HCT116 (cell line): Measurements from ENCODE around the gene FMOD. TPM values are rescaled to one million over a fixed set of nuclear protein-coding genes. Genes with fewer than 3 reads are reported as not detected.

Experiments used
- ATAC-seq: fragments of 200-7000 bp; cut with Tn5 transposase; 2 replicates; pipeline ENCODE4 v1.9.1; 2020; ENCODE audit warnings: mild to moderate bottlenecking, moderate library complexity
- BruUV-seq: library from RNA; stranded (reverse); fragments of 400-500 nt; replicated peaks from 2 replicates; lab custom pipeline; 2021; lab: Mats Ljungman, UMichigan
- CTCF ChIA-PET: fragments of 300-600 bp; sonication (Branson Sonifier 250); formaldehyde crosslinking; loops from one replicate; lab custom pipeline; 2021; ENCODE audit warnings: antibody characterized with exemption; lab: Charles Lee
- POLR2A ChIA-PET: fragments of 300-600, 350-600 bp; sonication (Branson Sonifier 250); formaldehyde crosslinking; loops from one replicate; lab custom pipeline; 2021; ENCODE audit warnings: antibody characterized with exemption; lab: Charles Lee
- RAD21 ChIA-PET, 2 experiments: fragments of 300-600 bp; sonication (Branson Sonifier 250); formaldehyde crosslinking; loops; one replicate each; lab custom pipeline; 2023; ENCODE audit warnings: low total read pairs in 2 of 2; ENCODE audit not compliant: uncharacterized antibody in 2 of 2, unreplicated experiment in 2 of 2, low non-redundant PET in 1 of 2; lab: Charles Lee
- DNase-seq: peaks from one replicate; pipeline ENCODE4 v3.0.0-alpha.2; 2010; ENCODE audit warnings: low read depth, low spot score
- H2AFZ ChIP-seq: fragments of 200-600 bp; shearing (Covaris generic), sonication (generic); 2 replicates; pipeline ENCODE4 v1.6.1; 2017; ENCODE audit warnings: low read depth, mixed run types, mixed read lengths, antibody characterized with exemption, low read length; ENCODE audit not compliant: poor library complexity, severe bottlenecking
- H3K27ac ChIP-seq: 2 replicates; pipeline ENCODE4 v1.5.1; 2012; ENCODE audit warnings: low read depth, low read length
- H3K27me3 ChIP-seq: fragments of 200-600 bp; sonication (generic); 2 replicates; pipeline ENCODE4 v1.6.1; 2016; ENCODE audit warnings: mixed run types, low read length, mixed read lengths; ENCODE audit not compliant: insufficient read depth
- H3K36me3 ChIP-seq, 2 experiments: fragments of 200-500 bp in 1 of 2; fragments of 200-600 bp in 1 of 2; sonication (Bioruptor generic) in 1 of 2; sonication (generic) in 1 of 2; 2 replicates each; pipeline versions ENCODE4 v1.5.1 to v1.6.1; 2014 to 2016; ENCODE audit warnings: low read length in 2 of 2, inconsistent platforms in 1 of 2, mixed read lengths in 1 of 2, mixed run types in 1 of 2; ENCODE audit not compliant: insufficient read depth in 2 of 2, control insufficient read depth in 1 of 2
- H3K4me1 ChIP-seq, 2 experiments: fragments of 200-600 bp in 1 of 2; sonication (generic) in 1 of 2; 2 replicates each; pipeline versions ENCODE4 v1.5.1 to v1.6.1; 2012 to 2017; ENCODE audit warnings: low read length in 2 of 2, inconsistent platforms in 1 of 2, mild to moderate bottlenecking in 1 of 2, mixed read lengths in 1 of 2, mixed run types in 1 of 2, moderate library complexity in 1 of 2; ENCODE audit not compliant: insufficient read depth in 2 of 2, control insufficient read depth in 1 of 2
- H3K4me2 ChIP-seq: fragments of 200-600 bp; sonication (generic); 2 replicates; pipeline ENCODE4 v1.6.1; 2017; ENCODE audit warnings: mixed run types, low read length, mixed read lengths
- H3K4me3 ChIP-seq, 2 experiments: fragments of 200-600 bp in 1 of 2; sonication (generic) in 1 of 2; replicated peaks in 1 of 2; 2 replicates each; pipeline ENCODE4 v1.5.1; 2011 to 2016; ENCODE audit warnings: low read length in 2 of 2, control low read depth in 1 of 2, low read depth in 1 of 2, mild to moderate bottlenecking in 1 of 2, mixed read lengths in 1 of 2, mixed run types in 1 of 2
- H3K79me2 ChIP-seq: fragments of 200-600 bp; sonication (generic); 2 replicates; pipeline ENCODE4 v1.6.1; 2017; ENCODE audit warnings: mild to moderate bottlenecking, mixed run types, low read length, moderate library complexity, mixed read lengths; ENCODE audit not compliant: insufficient read depth
- H3K9ac ChIP-seq: fragments of 200-600 bp; sonication (generic); 2 replicates; pipeline ENCODE4 v1.6.1; 2016; ENCODE audit warnings: low read length, mixed read lengths
- H3K9me2 ChIP-seq: fragments of 200-600 bp; sonication (generic), shearing (Covaris generic); 2 replicates; pipeline ENCODE4 v1.6.1; 2017; ENCODE audit warnings: mixed run types, mild to moderate bottlenecking, moderate library complexity; ENCODE audit not compliant: insufficient read depth
- H3K9me3 ChIP-seq, 2 experiments: fragments of 200-500 bp in 1 of 2; fragments of 200-600 bp in 1 of 2; sonication (Bioruptor generic) in 1 of 2; sonication (generic) in 1 of 2; 2 replicates each; pipeline ENCODE4 v1.6.1; 2014 to 2017; ENCODE audit warnings: low read length in 2 of 2, mixed read lengths in 2 of 2, inconsistent platforms in 1 of 2, low read depth in 1 of 2, mild to moderate bottlenecking in 1 of 2, mixed run types in 1 of 2, moderate library complexity in 1 of 2; ENCODE audit not compliant: control insufficient read depth in 1 of 2, insufficient read depth in 1 of 2
- H4K20me1 ChIP-seq: fragments of 200-600 bp; sonication (generic), shearing (Covaris generic); 2 replicates; pipeline ENCODE4 v1.6.1; 2017; ENCODE audit warnings: mixed run types, mild to moderate bottlenecking, moderate library complexity; ENCODE audit not compliant: insufficient read depth
- CBX3 ChIP-seq: IDR thresholded peaks from 2 replicates; pipeline ENCODE4 v1.6.1; 2012; ENCODE audit warnings: low read depth
- CTCF ChIP-seq, 3 experiments: fragments of 200-600 bp in 1 of 3; sonication (generic) in 1 of 3; IDR thresholded peaks in 2 of 3; conservative IDR thresholded peaks in 1 of 3; 2 replicates each; pipeline ENCODE4 v1.5.1; 2012 to 2017; ENCODE audit warnings: low read depth in 2 of 3, low read length in 2 of 3, antibody characterized with exemption in 1 of 3, borderline replicate concordance in 1 of 3, control low read depth in 1 of 3, mild to moderate bottlenecking in 1 of 3, mixed read lengths in 1 of 3, mixed run types in 1 of 3, moderate library complexity in 1 of 3; ENCODE audit not compliant: insufficient read depth in 1 of 3
- ELF1 ChIP-seq: IDR thresholded peaks from 2 replicates; pipeline ENCODE4 v1.6.1; 2012; ENCODE audit warnings: low read depth, borderline replicate concordance
- EZH2 ChIP-seq: fragments of 200-600 bp; sonication (generic); IDR thresholded peaks from 2 replicates; pipeline ENCODE4 v1.6.1; 2017; ENCODE audit warnings: antibody characterized with exemption, mixed run types
- EZH2phosphoT487 ChIP-seq: fragments of 200-600 bp; IDR thresholded peaks from 2 replicates; pipeline ENCODE4 v1.6.1; 2018; ENCODE audit warnings: antibody characterized with exemption, borderline replicate concordance
- FOSL1 ChIP-seq: IDR thresholded peaks from 2 replicates; pipeline ENCODE4 v1.6.1; 2012; ENCODE audit warnings: low read depth
- POLR2A ChIP-seq: IDR thresholded peaks from 2 replicates; pipeline ENCODE4 v1.7.0; 2011; ENCODE audit warnings: borderline replicate concordance; ENCODE audit not compliant: insufficient read depth, insufficient read length; ENCODE audit errors: extremely low read depth
- POLR2AphosphoS5 ChIP-seq: IDR thresholded peaks from 2 replicates; pipeline ENCODE4 v1.6.1; 2011; ENCODE audit warnings: mild to moderate bottlenecking, low read depth, low read length, moderate library complexity
- RAD21 ChIP-seq: IDR thresholded peaks from 2 replicates; pipeline ENCODE4 v1.6.1; 2012; ENCODE audit warnings: low read depth, mild to moderate bottlenecking
- REST ChIP-seq: IDR thresholded peaks from 2 replicates; pipeline ENCODE4 v1.6.1; 2012; ENCODE audit warnings: low read depth
- SIN3A ChIP-seq: IDR thresholded peaks from 2 replicates; pipeline ENCODE4 v1.6.1; 2012; ENCODE audit warnings: low read depth
- SRF ChIP-seq: IDR thresholded peaks from 2 replicates; pipeline ENCODE4 v1.6.1; 2012; ENCODE audit warnings: low read depth
- YY1 ChIP-seq: IDR thresholded peaks from 2 replicates; pipeline ENCODE4 v1.6.1; 2011; ENCODE audit warnings: low read length, low read depth, moderate library complexity, mild to moderate bottlenecking; ENCODE audit not compliant: insufficient replicate concordance; ENCODE audit errors: extremely low read depth
- ZNF274 ChIP-seq: fragments of 200-500 bp; sonication (Bioruptor generic); IDR thresholded peaks from 2 replicates; pipeline ENCODE4 v1.6.1; 2014; ENCODE audit warnings: mild to moderate bottlenecking, low read depth, low read length, inconsistent platforms
- intact Hi-C: fragments of 100-400 bp; cut with micrococcal nuclease; formaldehyde crosslinking; loops from 2 replicates; pipeline ENCODE4 v1.10.0; 2022
- total RNA-seq: library from RNA; stranded (reverse); gene quantifications from one replicate; pipeline ENCODE4 v1.2.1, GENCODE V29; 2021; ENCODE audit not compliant: unreplicated experiment

FMOD gene
- total RNA-seq, 1 experiment from 2014 or later: not detected

- TF ChIP-seq ELF1 (no peak), RAD21 (no peak), EZH2phosphoT487 (no peak), FOSL1 (no peak), POLR2AphosphoS5 (no peak), CBX3 (no peak), YY1 (no peak)
Measured at GRCh38 chr1:203381151-203381751, 30.3 kb upstream of the FMOD start (continued).

GRCh38 chr1:203380420-203381150, 29.7 kb upstream of the FMOD start:
- Histone ChIP-seq H4K20me1 (no peaks in the 10 kb centered on the region), H3K4me1 (no peaks in the 10 kb centered on the region), H3K9me3 (no peaks in the 10 kb centered on the region), H3K27me3 (peaks cover 35% of the 10 kb centered on the region), H3K27ac (no peak overlapping the region), H3K9me2 (no peaks in the 10 kb centered on the region), H3K4me2 (no peak overlapping the region), H3K36me3 (no peaks in the 10 kb centered on the region), H2AFZ (no peak overlapping the region), H3K9ac (no peak overlapping the region), H3K79me2 (no peaks in the 10 kb centered on the region), H3K4me3 (no peak overlapping the region)
- TF ChIP-seq EZH2 (no peak), CTCF (IDR thresholded peaks at IDR 0.05 in 2 of 3, conservative IDR thresholded peaks at IDR 0.05 in 1 of 3; ENCODE audit: borderline replicate concordance in 1 of 3, insufficient read depth in 1 of 3, low read depth in 2 of 3, low read length in 2 of 3) (no peak), POLR2A (no peak), ZNF274 (no peak), EZH2phosphoT487 (no peak), SIN3A (no peak), ELF1 (no peak), REST (no peak), CBX3 (no peak), SRF (no peak)
- ChIA-PET RAD21 (no interaction called here), CTCF (no interaction called here), POLR2A (no interaction called here)
- no peak for DNase-seq
- no TSS peak for BruUV-seq
- intact Hi-C loops: no loop called here
- ATAC-seq: no peak
